BLaER1 (cell line): ENCODE measurements around the gene TPST1.
"Not testable (repeated sequence)": the region's sequence is repeated elsewhere in the genome, so short reads cannot be mapped to it uniquely, and the experiment has no call there.

Experiments used
- H3K27ac ChIP-seq: shearing (Covaris generic); formaldehyde crosslinking; 2 replicates; pipeline ENCODE4 v1.8.1; 2022
- H3K27me3 ChIP-seq: shearing (Covaris generic); formaldehyde crosslinking; 2 replicates; pipeline ENCODE4 v1.8.1; 2022
- H3K36me3 ChIP-seq: shearing (Covaris generic); formaldehyde crosslinking; 2 replicates; pipeline ENCODE4 v1.8.1; 2022
- H3K4me1 ChIP-seq: shearing (Covaris generic); formaldehyde crosslinking; 2 replicates; pipeline ENCODE4 v1.8.1; 2022
- H3K4me2 ChIP-seq: shearing (Covaris generic); formaldehyde crosslinking; 2 replicates; pipeline ENCODE4 v1.8.1; 2022
- H3K4me3 ChIP-seq: shearing (Covaris generic); formaldehyde crosslinking; 2 replicates; pipeline ENCODE4 v1.8.1; 2022
- H3K9ac ChIP-seq: shearing (Covaris generic); formaldehyde crosslinking; 2 replicates; pipeline ENCODE4 v1.8.1; 2022
- H3K9me3 ChIP-seq: shearing (Covaris generic); formaldehyde crosslinking; 2 replicates; pipeline ENCODE4 v1.8.1; 2022
- H4K20me1 ChIP-seq: shearing (Covaris generic); formaldehyde crosslinking; 2 replicates; pipeline ENCODE4 v1.8.1; 2022
- Cebpa-rat ChIP-seq: shearing (Covaris generic); IDR thresholded peaks from 2 replicates; pipeline ENCODE4 v1.8.1; 2022

TPST1 gene

DNA sequence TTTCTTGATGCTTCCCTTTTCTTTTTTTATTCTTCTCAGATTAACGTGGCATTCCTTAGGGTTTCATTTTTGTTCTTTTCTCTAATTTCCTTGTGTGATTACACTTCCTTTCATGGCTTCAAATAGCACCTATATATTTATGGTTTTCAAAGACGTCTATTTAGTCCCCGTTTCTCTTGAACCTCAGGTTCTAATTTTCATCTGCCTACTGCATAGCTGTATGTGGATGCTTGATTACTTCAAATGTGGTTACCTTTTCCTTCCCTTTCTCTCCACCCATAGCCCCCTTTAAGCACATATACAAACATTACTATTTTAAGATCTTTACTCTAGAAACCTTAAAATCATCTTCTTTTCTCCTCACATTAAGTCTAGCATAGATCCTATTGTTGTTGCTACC is 2.4 kb downstream of the TPST1 start:
- Histone ChIP-seq H3K9ac (peak overlapping the region; percentile 87), H3K4me2 (peak overlapping the region; percentile 95), H3K27me3 (no peaks in the 10 kb centered on the region), H3K4me1 (peaks cover 46% of the 10 kb centered on the region), H3K9me3 (no peaks in the 10 kb centered on the region), H3K27ac (peak overlapping the region; percentile 28), H4K20me1 (0 out of 2 replicates have a peak, but pooled peaks cover 7% of the 10 kb centered on the region), H3K36me3 (peaks cover 16% of the 10 kb centered on the region; the same call in 1 of the 2 replicates), H3K4me3 (peak overlapping the region; percentile 92)
- no peak for TF ChIP-seq Cebpa-rat

DNA sequence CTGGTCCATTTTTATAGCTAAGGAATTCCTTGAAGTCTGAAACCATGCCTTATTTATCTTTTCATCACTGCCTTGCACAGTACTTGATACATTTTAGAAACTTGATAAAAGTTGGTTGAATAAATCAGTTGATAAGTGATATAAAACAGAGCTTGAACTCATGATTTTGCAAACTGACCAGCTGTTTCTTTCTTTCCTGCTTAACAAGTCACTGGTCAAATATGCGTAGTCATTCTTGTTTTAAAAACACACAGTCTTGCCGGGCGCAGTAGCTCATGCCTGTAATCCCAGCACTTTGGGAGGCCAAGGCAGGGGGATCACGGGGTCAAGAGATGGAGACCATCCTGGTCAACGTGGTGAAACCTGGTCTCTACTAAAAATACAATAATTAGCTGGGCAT is 6.3 kb downstream of the TPST1 start:
- H3K9ac ChIP-seq, result no peak overlapping the region
- 0 out of 2 replicates have a peak, but pooled peaks cover under 1% of the 10 kb centered on the region for H4K20me1 ChIP-seq
- no peak overlapping the region for H3K27ac ChIP-seq
- no peaks in the 10 kb centered on the region for H3K27me3 ChIP-seq
- peaks cover 16% of the 10 kb centered on the region; the same call in 1 of the 2 replicates for H3K36me3 ChIP-seq
- no peak overlapping the region for H3K4me2 ChIP-seq
- TF ChIP-seq Cebpa-rat, result no peak
- no peak overlapping the region for H3K4me3 ChIP-seq
- H3K4me1 ChIP-seq, result peaks cover 45% of the 10 kb centered on the region
- no peaks in the 10 kb centered on the region for H3K9me3 ChIP-seq

DNA sequence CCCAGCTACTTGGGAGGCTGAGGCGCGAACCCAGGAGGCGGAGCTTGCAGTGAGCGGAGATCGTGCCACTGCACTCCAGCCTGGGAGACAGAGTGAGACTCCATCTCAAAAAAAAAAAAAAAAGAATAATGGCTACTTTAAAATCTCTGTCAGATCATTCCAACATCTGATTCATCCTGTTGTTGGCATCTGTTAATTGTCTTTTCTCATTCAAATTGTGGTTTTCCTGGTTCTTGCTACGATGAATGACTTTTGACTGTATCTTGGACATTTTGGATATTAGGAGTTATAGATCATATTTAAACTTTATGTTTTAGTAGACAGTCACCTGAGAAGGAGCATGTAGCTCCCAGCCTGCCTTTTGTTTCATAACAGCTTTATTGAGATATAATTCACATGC is 8.5 kb downstream of the TPST1 start:
- Histone ChIP-seq H3K9ac (no peak overlapping the region), H3K9me3 (peaks cover 4% of the 10 kb centered on the region; the same call in 1 of the 2 replicates), H4K20me1 (no peaks in the 10 kb centered on the region), H3K4me2 (no peak overlapping the region), H3K36me3 (peaks cover 16% of the 10 kb centered on the region; the same call in 1 of the 2 replicates), H3K4me1 (peaks cover 23% of the 10 kb centered on the region), H3K27me3 (no peaks in the 10 kb centered on the region), H3K4me3 (no peak overlapping the region), H3K27ac (no peak overlapping the region)
- no peak for TF ChIP-seq Cebpa-rat

DNA sequence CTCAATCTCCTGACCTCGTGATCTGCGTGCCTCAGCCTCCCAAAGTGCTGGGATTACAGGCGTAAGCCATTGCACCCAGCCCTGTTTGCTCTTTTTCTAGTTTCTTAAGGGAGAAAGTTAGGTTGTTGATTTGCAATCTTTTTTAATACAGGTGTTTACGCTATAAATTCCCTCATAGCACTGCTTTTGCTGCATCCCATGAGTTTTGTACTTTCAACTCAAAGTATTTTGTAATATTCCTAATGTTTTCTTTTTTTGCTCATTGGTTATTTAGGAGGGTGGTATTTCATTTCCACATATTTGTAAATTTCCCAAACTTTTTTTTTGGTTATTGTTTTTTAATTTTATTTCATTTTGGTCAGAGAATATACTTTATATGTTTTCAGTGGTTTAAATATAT is 11.6 kb downstream of the TPST1 start:
- Histone ChIP-seq H3K4me2 (no peak overlapping the region), H3K9ac (no peak overlapping the region), H3K27ac (no peak overlapping the region), H3K4me3 (no peak overlapping the region), H3K36me3 (no peaks in the 10 kb centered on the region), H3K9me3 (peaks cover 4% of the 10 kb centered on the region; the same call in 1 of the 2 replicates), H4K20me1 (no peaks in the 10 kb centered on the region), H3K4me1 (peaks cover 18% of the 10 kb centered on the region), H3K27me3 (no peaks in the 10 kb centered on the region)
- no peak for TF ChIP-seq Cebpa-rat

DNA sequence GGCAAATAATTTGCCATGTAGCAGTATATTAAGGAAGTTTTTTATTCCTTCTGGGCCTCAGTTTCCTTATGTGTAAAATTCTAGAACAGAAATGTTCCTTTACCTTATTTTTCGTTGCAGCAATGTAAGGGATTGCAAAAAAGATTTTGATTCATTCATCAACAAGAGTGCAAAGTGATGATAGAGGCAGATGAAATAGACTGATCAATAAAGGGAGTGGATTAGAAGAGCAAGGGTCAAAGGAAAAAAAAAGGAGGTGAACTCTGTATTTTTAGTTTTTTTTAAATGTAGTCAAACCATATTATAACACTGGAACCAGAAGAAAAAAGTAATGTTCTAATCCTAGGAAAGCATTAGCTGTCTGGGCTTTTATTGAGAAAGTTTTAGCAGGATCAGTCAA is 14.7 kb downstream of the TPST1 start:
- Histone ChIP-seq H3K4me2 (no peak overlapping the region), H3K4me1 (no peaks in the 10 kb centered on the region), H3K36me3 (no peaks in the 10 kb centered on the region), H3K4me3 (no peak overlapping the region), H3K9me3 (peaks cover 4% of the 10 kb centered on the region; the same call in 1 of the 2 replicates), H3K27me3 (no peaks in the 10 kb centered on the region), H3K27ac (no peak overlapping the region), H4K20me1 (0 out of 2 replicates have a peak, but pooled peaks cover 5% of the 10 kb centered on the region), H3K9ac (no peak overlapping the region)
- no peak for TF ChIP-seq Cebpa-rat

- Histone ChIP-seq H3K4me3 (no peak overlapping the region), H3K27me3 (no peaks in the 10 kb centered on the region), H3K4me1 (no peaks in the 10 kb centered on the region), H3K9me3 (peaks cover 4% of the 10 kb centered on the region; the same call in 1 of the 2 replicates), H3K9ac (no peak overlapping the region), H3K27ac (no peak overlapping the region), H3K36me3 (no peaks in the 10 kb centered on the region), H3K4me2 (no peak overlapping the region), H4K20me1 (0 out of 2 replicates have a peak, but pooled peaks cover 5% of the 10 kb centered on the region)
- no peak for TF ChIP-seq Cebpa-rat
Observed at GRCh38 chr7:66221442-66221841, 16.3 kb downstream of the TPST1 start.

- no peaks in the 10 kb centered on the region for H3K4me1 ChIP-seq
- H3K4me3 ChIP-seq, result no peak overlapping the region
- H4K20me1 ChIP-seq, result 0 out of 2 replicates have a peak, but pooled peaks cover 5% of the 10 kb centered on the region
- no peak overlapping the region for H3K4me2 ChIP-seq
- H3K27me3 ChIP-seq, result no peaks in the 10 kb centered on the region
- H3K27ac ChIP-seq, result no peak overlapping the region
- no peak for TF ChIP-seq Cebpa-rat
- H3K9ac ChIP-seq, result no peak overlapping the region
- H3K9me3 ChIP-seq, result peaks cover 35% of the 10 kb centered on the region
- peaks cover 9% of the 10 kb centered on the region; the same call in 1 of the 2 replicates for H3K36me3 ChIP-seq
Observed at GRCh38 chr7:66227808-66228207, 22.7 kb downstream of the TPST1 start.

- not testable (repeated sequence) for H3K36me3 ChIP-seq, H3K4me1 ChIP-seq, H3K9ac ChIP-seq, H3K27ac ChIP-seq, H3K27me3 ChIP-seq, H3K4me3 ChIP-seq, H3K4me2 ChIP-seq, H4K20me1 ChIP-seq
- H3K9me3 ChIP-seq, result peaks cover 36% of the 10 kb centered on the region
Observed at GRCh38 chr7:66231326-66232216, 26.4 kb downstream of the TPST1 start.

GRCh38 chr7:66233638-66234037 is 28.5 kb downstream of the TPST1 start:
- Histone ChIP-seq H3K9me3 (peaks cover 36% of the 10 kb centered on the region), H3K9ac (no peak overlapping the region), H3K4me2 (no peak overlapping the region), H4K20me1 (0 out of 2 replicates have a peak, but pooled peaks cover 7% of the 10 kb centered on the region), H3K4me1 (no peaks in the 10 kb centered on the region), H3K36me3 (peaks cover 9% of the 10 kb centered on the region; the same call in 1 of the 2 replicates), H3K4me3 (no peak overlapping the region), H3K27ac (no peak overlapping the region), H3K27me3 (no peaks in the 10 kb centered on the region)
- no peak for TF ChIP-seq Cebpa-rat

- peaks cover 9% of the 10 kb centered on the region for H3K36me3 ChIP-seq
- no peaks in the 10 kb centered on the region for H3K4me1 ChIP-seq
- H3K9me3 ChIP-seq, result peaks cover 11% of the 10 kb centered on the region
- no peak for TF ChIP-seq Cebpa-rat
- no peak overlapping the region for H3K4me2 ChIP-seq
- no peaks in the 10 kb centered on the region for H3K27me3 ChIP-seq
- H3K4me3 ChIP-seq, result no peak overlapping the region
- H3K9ac ChIP-seq, result no peak overlapping the region
- 0 out of 2 replicates have a peak, but pooled peaks cover 14% of the 10 kb centered on the region for H4K20me1 ChIP-seq
- no peak overlapping the region for H3K27ac ChIP-seq
Observed at GRCh38 chr7:66236713-66237303, 31.7 kb downstream of the TPST1 start.
